Neural progenitor cell (in vitro differentiated cells): ENCODE results near the gene ENO3.

Experiments used
- CTCF ChIP-seq: fragments of 200-600 bp; sonication (generic); IDR thresholded peaks from 2 replicates; pipeline ENCODE4 v1.5.1; 2017; ENCODE audit warnings: antibody characterized with exemption, mild to moderate bottlenecking
- EZH2 ChIP-seq: fragments of 200-600 bp; sonication (generic); IDR thresholded peaks from 2 replicates; pipeline ENCODE4 v1.6.1; 2017; ENCODE audit warnings: antibody characterized with exemption, mild to moderate bottlenecking, moderate library complexity
- EZH2phosphoT487 ChIP-seq: fragments of 200-600 bp; sonication (generic); IDR thresholded peaks from 2 replicates; pipeline ENCODE4 v1.6.1; 2017; ENCODE audit warnings: antibody characterized with exemption

- no peak for TF ChIP-seq CTCF
- no peak for TF ChIP-seq EZH2phosphoT487
- TF ChIP-seq EZH2 = no peak
Observed at GRCh38 chr17:5003214-5003867, 52.4 kb downstream of the ENO3 start.
